GM18868 (cell line): Measurements from ENCODE around the gene ESYT2.

Experiments
- ATAC-seq: cut with Tn5 transposase; IDR thresholded peaks from one replicate; pipeline ENCODE4 v1.9.1; 2021; ENCODE audit warnings: mild to moderate bottlenecking, moderate library complexity; ENCODE audit not compliant: unreplicated experiment

ESYT2 gene

GRCh38 chr7:158774952-158775351 lies 54.4 kb downstream of the ESYT2 start:
- ATAC-seq: no peak

- no peak for ATAC-seq
Measured at GRCh38 chr7:158772916-158773315, 56.4 kb downstream of the ESYT2 start.

DNA sequence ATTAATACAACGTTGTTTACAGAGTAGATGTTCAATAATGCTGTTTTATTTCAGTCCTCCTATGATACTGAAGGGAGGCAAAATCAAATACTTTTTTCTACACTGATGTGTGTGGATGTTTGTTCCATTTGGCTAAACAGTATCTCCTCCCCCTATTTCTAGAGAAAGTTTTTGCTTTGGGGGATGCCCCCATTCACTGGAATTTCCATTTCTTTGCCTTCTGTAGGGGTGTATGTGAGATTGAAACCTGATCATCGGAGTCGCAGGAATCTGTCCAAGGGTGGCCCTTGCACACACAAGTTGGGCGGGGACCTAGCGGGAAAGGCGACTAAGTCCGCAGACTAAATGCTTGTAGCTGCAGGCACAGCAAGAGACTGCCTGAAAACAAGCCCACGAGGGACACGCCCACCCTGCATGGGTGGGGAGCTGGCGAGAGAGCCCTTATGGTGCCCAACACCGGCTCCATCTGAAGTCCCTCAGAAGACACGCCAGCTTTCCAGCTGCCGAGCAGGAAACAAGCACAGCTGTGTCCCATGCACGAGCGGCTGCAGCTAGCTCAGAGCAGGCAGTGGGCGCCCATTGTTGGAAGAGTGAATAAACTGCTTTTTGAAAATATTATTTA lies 58.0 kb downstream of the ESYT2 start:
- ATAC-seq: no peak

DNA sequence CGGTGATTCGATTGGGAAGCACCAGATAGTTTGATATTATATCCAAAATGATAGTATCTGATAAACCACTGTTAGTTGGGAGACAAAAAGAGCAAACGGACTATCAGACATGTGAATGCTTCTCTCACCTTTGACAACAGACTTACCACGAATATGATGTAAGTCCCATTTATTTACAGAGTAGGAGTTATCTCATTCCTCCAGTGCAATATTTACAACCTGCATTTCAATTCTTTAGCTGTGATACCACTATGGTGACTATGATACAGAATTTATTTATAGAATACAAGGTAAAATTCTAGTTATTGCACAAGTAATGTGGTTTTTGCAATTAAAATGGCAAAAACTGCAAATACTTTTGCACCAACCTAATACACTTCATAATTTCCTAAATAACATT lies 61.6 kb downstream of the ESYT2 start:
- ATAC-seq: no peak

DNA sequence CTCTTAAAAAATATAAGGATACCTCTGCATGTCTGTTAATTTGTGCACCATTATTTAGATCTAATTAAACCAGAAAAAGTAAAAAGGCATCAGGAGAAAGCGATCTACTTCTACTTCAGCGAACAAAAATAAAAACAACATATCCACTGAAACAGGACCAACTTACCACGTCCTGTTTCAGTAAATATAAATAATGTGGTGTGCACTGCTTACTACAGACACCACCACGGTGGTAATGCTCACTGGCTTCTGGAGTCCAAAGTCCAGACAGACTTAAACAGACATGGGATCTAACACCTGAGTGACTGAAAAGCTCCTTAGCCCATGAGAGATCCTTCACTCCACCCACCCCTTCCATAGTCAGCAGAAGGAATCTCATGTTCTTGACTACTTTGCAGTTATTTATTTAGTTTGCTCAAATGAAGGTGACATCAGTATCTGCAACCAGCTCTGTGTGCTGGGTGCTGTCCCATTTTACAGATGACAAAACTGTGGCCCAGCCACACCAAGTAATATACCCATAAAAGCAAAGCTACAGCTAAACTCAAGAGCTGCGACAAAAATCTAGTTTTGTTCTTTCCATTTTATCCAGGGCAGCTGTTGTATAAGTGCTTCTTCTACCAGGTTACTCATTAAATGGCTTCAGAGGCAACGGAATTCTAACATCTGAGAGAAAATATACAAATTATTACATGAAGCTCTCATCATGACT lies 62.6 kb downstream of the ESYT2 start:
- ATAC-seq: no peak

- ATAC-seq: no peak
Measured at GRCh38 chr7:158765020-158765419, 64.3 kb downstream of the ESYT2 start.

DNA sequence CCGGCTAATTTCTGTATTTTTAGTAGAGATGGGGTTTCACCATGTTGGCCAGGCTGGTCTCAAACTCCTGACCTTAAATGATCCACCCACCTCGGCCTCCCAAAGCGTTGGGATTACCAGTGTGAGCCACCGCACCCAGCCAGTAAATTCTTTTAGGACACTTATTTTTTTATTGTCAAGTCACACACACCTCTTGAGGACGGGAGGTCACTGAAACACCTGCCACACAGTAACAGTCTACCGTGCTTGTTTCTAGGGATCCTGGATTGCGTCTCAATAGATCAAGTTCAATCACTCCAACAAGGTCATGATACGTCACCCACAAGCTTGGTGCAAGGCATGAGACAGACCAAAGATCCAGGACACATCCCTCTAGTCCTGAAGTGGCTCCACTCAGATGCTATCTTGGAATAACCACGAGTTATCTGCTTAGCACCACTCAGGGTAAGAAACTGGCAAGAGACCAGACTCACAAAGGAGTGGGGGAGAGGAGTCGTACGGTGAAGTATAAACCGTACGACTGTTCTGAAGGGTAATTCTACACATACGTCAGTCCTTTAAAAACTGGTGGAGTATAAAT lies 65.8 kb downstream of the ESYT2 start:
- ATAC-seq: no peak

DNA sequence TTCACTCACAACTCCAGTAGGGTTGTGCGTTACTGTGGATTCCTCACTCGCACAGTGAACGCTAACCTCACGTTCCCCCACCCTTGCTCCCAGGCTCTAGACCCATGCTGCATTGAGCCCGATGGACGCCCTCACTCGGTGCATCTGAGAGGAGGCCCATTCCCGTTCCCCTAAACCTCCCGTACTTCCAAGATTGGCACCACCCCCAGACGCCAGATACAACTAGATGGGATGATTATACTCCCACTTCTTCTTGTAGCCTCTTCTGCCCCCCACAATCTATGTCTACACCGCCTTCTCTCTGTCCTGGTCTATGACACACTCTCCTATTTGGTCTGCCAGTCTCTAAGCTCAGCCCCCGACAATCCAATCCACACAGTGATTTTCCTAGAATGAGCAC lies 67.4 kb downstream of the ESYT2 start:
- no peak for ATAC-seq

- ATAC-seq: no peak
Measured at GRCh38 chr7:158760936-158761335, 68.4 kb downstream of the ESYT2 start.

DNA sequence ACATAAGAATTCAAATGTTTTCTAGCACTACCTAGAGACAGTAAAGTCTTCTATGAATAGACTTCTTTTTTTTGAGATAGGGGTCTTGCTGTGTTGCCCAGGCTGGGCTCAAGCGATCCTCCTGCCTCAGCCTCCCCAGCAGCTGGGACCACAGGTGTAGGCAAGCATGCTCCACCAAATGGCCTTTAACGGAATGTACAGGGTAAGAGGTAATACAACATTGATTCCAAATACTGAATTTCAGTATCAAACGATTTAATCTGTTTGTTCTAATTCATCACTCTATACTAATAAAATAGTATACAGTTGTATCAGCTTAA lies 68.9 kb downstream of the ESYT2 start:
- no peak for ATAC-seq

DNA sequence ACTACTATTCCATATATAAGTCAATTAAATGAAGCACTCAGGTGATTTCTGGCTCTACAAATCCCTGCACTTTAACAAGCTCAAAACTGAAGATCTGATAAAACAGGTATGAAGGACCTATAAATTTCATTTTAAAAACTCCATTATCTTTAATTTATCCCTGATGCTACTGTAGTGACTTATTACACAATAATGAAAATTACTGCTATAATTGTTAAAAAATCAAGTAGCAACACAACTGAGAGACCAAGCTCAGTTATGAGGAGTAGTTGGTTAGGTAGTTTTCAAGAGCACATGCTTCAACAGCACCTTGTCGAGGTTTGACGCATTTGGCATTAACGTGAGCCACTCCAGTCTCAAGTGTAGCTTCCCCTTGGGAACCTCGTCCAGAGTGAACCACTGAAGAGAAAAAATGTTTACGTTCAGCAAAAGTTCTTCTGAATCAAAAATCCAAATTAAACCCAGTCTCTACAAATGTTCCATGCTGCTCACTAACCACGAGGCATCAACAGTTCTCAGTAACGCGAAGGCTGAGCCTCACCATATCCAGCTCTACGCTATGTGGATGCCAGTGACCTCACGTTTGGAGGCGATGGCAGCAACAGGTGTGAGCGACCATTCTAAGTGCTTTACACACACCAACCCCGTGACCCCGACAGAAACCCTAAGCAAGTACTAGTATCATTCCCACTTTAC lies 69.4 kb downstream of the ESYT2 start:
- no peak for ATAC-seq

- no peak for ATAC-seq
Measured at GRCh38 chr7:158759245-158759614, 70.1 kb downstream of the ESYT2 start.

- no peak for ATAC-seq
Measured at GRCh38 chr7:158758586-158759244, 70.6 kb downstream of the ESYT2 start.

DNA sequence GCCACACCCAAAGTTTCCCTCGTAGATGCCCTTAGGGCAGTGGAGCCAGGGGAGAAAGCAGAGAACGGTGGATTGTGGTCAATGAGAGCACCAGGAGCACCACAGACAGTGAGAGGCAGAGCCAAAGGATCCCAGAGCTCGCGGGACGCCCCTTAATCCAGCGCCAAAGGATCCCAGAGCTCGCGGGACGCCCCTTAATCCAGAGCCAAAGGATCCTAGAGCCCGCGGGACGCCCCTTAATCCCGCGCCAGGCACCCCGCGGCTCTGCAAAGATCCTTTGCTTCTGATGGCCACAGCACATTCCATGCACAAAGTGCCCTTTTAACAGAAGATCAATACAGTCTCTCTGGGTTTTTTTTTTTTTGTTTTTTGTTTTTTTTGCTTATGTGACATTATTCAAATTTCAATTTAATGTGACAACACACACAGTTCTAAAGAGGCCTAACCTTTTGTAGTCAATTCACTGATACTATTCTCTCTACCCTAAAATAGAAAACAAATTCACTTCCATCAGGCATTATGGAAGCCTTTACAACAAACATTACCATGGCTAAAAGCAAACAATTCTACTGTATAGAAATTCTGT lies 71.8 kb downstream of the ESYT2 start:
- ATAC-seq: no peak

DNA sequence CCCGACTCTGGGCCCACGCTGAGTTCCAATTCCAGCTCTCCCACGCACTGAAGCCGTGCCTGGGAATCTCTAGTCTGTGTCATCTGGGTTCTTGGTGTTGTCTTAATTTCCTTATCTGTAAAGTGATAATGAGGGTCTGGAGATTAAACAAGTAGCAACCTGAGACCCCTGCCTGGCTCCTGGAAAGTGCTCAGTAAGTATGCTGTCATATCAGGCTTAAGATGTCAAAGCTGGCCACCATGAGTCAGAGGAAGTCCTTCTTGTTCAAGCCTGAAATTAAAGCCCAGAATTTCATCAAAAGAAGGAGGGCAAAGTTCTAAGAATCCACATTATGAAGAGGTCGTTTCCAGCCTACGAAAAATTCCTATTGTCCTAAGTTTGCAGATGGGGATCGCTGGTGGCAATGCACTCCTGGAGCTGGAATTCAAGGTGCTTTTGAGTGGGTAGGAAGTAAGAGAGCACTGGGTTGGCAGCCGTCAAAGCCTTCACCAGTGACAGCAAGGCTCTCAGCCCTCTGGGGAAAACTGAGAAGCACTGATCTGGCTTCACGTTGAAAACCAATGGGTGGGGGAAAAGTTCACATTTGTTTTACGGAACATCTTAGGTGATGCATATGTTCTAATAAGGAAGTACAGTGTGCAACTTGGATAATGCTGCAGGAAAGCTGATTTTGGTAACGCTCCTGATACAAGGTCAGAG lies 74.4 kb downstream of the ESYT2 start:
- ATAC-seq: no peak

- no peak for ATAC-seq
Measured at GRCh38 chr7:158753900-158754299, 75.4 kb downstream of the ESYT2 start.

DNA sequence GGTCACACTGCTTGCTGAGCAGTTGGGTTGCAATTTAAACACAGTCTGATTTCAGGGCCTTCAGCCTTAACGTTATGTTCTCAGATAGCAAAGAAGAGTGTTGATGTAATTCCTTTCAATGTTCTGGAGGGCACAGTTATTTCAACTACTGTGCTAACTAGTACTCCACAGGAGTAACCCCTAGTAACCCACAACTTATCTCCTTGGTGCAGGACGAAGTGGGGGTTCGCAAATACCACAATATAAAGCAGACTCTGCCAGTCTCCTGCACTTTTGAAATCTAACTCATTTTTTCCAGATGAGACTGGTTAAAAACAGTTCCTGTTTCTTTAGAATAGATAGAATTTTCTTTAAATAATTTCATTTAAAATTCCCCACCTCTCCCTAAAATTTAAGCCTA lies 77.6 kb downstream of the ESYT2 start:
- ATAC-seq: no peak

- no peak for ATAC-seq
Measured at GRCh38 chr7:158751199-158751598, 78.1 kb downstream of the ESYT2 start.

- ATAC-seq: peak; percentile 51
Measured at GRCh38 chr7:158750702-158751101, 78.6 kb downstream of the ESYT2 start.

GRCh38 chr7:158749396-158749795 lies 79.9 kb downstream of the ESYT2 start:
- ATAC-seq: no peak

DNA sequence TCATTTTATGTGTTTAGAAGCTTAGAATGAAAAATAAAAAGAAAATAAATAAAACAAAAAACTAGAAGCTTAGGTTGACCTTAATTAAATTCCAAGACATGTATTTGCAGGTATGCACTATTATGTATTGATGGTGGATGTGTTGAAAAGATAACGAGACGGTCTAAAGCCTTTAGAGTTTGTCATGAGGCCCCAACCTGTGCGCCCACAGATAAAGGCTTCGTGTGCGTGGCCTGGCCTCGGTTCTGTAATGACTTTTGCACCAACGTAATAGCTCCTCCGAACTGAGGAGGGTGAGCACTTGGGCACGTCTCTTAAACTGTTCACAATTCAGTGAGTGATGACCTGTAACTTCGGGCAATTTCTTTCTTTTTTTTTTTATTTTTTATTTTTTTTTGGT lies 81.0 kb downstream of the ESYT2 start:
- no peak for ATAC-seq
